ENCODE results near the gene UBE2J2. TPM values are rescaled to one million over a fixed set of nuclear protein-coding genes. Genes with fewer than 3 reads are reported as not detected.
A peak's percentile ranks its signal among the peaks of the same experiment; 100 is the strongest.

Gene UBE2J2
- total RNA-seq, 4 donors from 2014 or later: 31.3 to 42.3 (median 38.3) TPM

GRCh38 chr1:1292851-1293250 lies 19.2 kb upstream of the UBE2J2 start:
- Histone ChIP-seq H3K4me3 (no peak overlapping the region), H3K36me3 (peaks cover 0 to 8% of the 10 kb centered on the region in 2 donors), H3K27me3 (peaks cover 0 to under 1% (median 0%) of the 10 kb centered on the region in 3 donors), H3K4me1 (no peaks in the 10 kb centered on the region), H3K27ac (no peak overlapping the region), H3K9me3 (no peaks in the 10 kb centered on the region)
- DNase-seq: no peak
- no peak for ATAC-seq
- intact Hi-C loops (cut with DNase I; ENCODE audit: low total_unique reads) (loop anchor here (5.0 kb wide), 1 partner anchor 261 kb away; no protein-coding TSS in a partner anchor), in situ Hi-C loops (cut with MboI; ENCODE audit: low sequenced_read_pairs in 4 of 4) (no loop called here)
- TF ChIP-seq POLR2A (IDR thresholded peaks at IDR 0.05) (no peak), CTCF (IDR thresholded peaks at IDR 0.05 in 4 of 5, conservative IDR thresholded peaks at IDR 0.05 in 1 of 5) (no peak)

GRCh38 chr1:1292442-1292779 lies 18.8 kb upstream of the UBE2J2 start:
- Histone ChIP-seq H3K27ac (no peak overlapping the region), H3K4me3 (no peak overlapping the region), H3K4me1 (no peaks in the 10 kb centered on the region), H3K36me3 (peaks cover 0 to 8% of the 10 kb centered on the region in 2 donors), H3K9me3 (no peaks in the 10 kb centered on the region), H3K27me3 (peaks cover 0 to 5% (median 2%) of the 10 kb centered on the region in 3 donors)
- ATAC-seq (no peak), DNase-seq (no peak)
- intact Hi-C loops (cut with DNase I; ENCODE audit: low total_unique reads): loop anchor here (5.0 kb wide), 1 partner anchor 260 kb away; no protein-coding TSS in a partner anchor
- TF ChIP-seq CTCF (IDR thresholded peaks at IDR 0.05 in 4 of 5, conservative IDR thresholded peaks at IDR 0.05 in 1 of 5) (no peak), POLR2A (IDR thresholded peaks at IDR 0.05) (no peak)
- in situ Hi-C loops (cut with MboI; ENCODE audit: low sequenced_read_pairs in 4 of 4): no loop called here

DNA sequence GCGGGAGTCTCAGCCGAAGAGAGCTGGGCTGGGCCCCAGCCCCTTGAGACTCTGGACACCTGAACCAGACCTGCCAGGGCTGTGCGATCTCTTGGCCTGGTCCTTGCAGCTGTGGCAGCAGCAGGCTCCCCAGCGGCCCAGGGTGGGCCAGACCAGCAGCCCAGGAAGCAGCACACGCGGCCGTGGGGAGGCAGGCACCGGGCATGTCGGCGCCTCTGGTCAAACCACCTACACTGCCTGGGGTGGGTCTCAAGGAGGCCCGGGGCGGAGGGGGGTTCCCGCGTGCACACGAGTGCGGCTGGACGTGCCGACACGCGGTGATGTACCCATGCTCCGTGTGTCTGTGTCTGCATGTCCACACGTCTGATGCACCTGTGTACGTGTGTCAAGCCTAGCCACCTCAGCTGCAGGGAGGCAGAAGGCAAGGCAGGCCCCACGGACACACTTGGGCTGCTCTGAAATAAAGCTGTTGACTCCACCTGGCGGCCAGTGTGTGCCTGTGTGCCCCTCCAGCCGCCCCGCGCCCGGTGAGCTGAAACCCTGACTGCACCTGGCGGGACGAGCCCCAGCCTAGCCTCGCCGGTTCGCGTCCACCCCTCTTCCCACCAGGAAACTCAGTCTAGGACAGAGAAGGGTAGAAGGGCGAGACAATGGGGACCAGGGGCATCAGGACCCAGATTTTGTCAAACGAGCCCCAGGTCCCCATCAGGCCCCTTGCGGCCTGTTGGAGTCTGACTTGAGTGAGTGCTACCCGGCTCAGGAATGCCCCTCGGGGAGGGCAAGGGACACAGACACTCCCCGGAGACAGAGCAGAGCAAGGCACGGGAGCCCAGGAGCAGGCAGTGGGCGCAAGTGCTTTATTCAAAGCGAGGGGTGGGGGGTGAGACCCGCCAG lies 18.1 kb upstream of the UBE2J2 start:
- ATAC-seq (peak; percentile 48 to 79), DNase-seq (peak in 1 of 2 donors; percentile 54)
- intact Hi-C loops (cut with DNase I; ENCODE audit: low total_unique reads) (loop anchor here (2.0 to 5.0 kb wide), 2 partner anchors 169 to 259 kb away; no protein-coding TSS in a partner anchor), in situ Hi-C loops (cut with MboI; ENCODE audit: low sequenced_read_pairs in 4 of 4) (no loop called here)
- H3K4me3 ChIP-seq: no peak overlapping the region
- no peaks in the 10 kb centered on the region for H3K9me3 ChIP-seq
- no peak overlapping the region for H3K27ac ChIP-seq
- peaks cover 3 to 11% (median 8%) of the 10 kb centered on the region in 3 donors for H3K27me3 ChIP-seq
- no peaks in the 10 kb centered on the region for H3K4me1 ChIP-seq
- H3K36me3 ChIP-seq: peaks cover 0 to 8% of the 10 kb centered on the region in 2 donors
- TF ChIP-seq CTCF (IDR thresholded peaks at IDR 0.05 in 4 of 5, conservative IDR thresholded peaks at IDR 0.05 in 1 of 5) (peak; percentile 26 to 68 (median 63)), POLR2A (IDR thresholded peaks at IDR 0.05) (no peak)

DNA sequence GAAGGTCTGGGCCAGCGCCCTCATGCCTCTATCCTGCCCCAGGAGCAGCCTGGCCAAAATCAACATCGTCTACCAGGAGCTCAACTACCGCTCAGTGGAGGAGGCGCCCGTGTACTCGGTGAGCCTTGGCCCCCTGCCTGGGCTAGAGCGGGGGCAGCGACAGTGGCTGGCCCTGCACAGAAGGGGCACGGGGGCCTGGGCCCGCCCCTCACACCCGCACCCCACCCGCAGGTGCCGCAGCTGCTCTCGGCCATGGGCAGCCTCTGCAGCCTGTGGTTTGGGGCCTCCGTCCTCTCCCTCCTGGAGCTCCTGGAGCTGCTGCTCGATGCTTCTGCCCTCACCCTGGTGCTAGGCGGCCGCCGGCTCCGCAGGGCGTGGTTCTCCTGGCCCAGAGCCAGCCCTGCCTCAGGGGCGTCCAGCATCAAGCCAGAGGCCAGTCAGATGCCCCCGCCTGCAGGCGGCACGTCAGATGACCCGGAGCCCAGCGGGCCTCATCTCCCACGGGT lies 17.4 kb upstream of the UBE2J2 start:
- no peak for DNase-seq
- ATAC-seq: no peak
- intact Hi-C loops (cut with DNase I; ENCODE audit: low total_unique reads) (loop anchor here (2.0 to 5.0 kb wide), 2 partner anchors 168 to 259 kb away; no protein-coding TSS in a partner anchor), in situ Hi-C loops (cut with MboI; ENCODE audit: low sequenced_read_pairs in 4 of 4) (no loop called here)
- no peak overlapping the region for H3K4me3 ChIP-seq
- H3K9me3 ChIP-seq: no peaks in the 10 kb centered on the region
- no peak overlapping the region for H3K27ac ChIP-seq
- peaks cover 0 to 8% of the 10 kb centered on the region in 2 donors for H3K36me3 ChIP-seq
- H3K4me1 ChIP-seq: no peaks in the 10 kb centered on the region
- TF ChIP-seq POLR2A (IDR thresholded peaks at IDR 0.05) (no peak), CTCF (IDR thresholded peaks at IDR 0.05 in 4 of 5, conservative IDR thresholded peaks at IDR 0.05 in 1 of 5) (no peak)
- H3K27me3 ChIP-seq: peaks cover 10 to 18% (median 16%) of the 10 kb centered on the region in 3 donors

Measured in gastrocnemius medialis (tissue), 4 donors.